ENCODE data around the gene TNRC18.

Gene TNRC18

GRCh38 chr7:5334671-5335070 lies 89.0 kb downstream of the TNRC18 start:
- Histone ChIP-seq H3K36me3 (ENCODE audit: low read length) (peaks cover 22% of the 10 kb centered on the region; the same call in 1 of the 2 replicates), H3K79me2 (ENCODE audit: insufficient read depth, low read length) (no peaks in the 10 kb centered on the region), H4K20me1 (ENCODE audit: low read depth, low read length) (no peaks in the 10 kb centered on the region)

GRCh38 chr7:5333121-5334045 lies 90.3 kb downstream of the TNRC18 start:
- H3K79me2 ChIP-seq (ENCODE audit: insufficient read depth, low read length): no peaks in the 10 kb centered on the region
- no peak overlapping the region for H3K9ac ChIP-seq (ENCODE audit: low read length)
- no peaks in the 10 kb centered on the region for H4K20me1 ChIP-seq (ENCODE audit: low read depth, low read length)
- no peak overlapping the region for H3K4me2 ChIP-seq (ENCODE audit: low read depth, low read length, poor library complexity, severe bottlenecking)
- TF ChIP-seq EZH2phosphoT487 (conservative IDR thresholded peaks at IDR 0.05; ENCODE audit: low read length) (no peak), CTCF (IDR thresholded peaks at IDR 0.05; ENCODE audit: insufficient read depth, low read length, poor library complexity, severe bottlenecking) (no peak)
- no peak overlapping the region for H3K27ac ChIP-seq (ENCODE audit: low read depth, low read length)
- H3K4me3 ChIP-seq (ENCODE audit: insufficient read depth, low read length, poor library complexity, severe bottlenecking): no peak overlapping the region
- no peak overlapping the region for H2AFZ ChIP-seq (ENCODE audit: low read depth, low read length, severe bottlenecking)
- peaks cover 14% of the 10 kb centered on the region for H3F3A ChIP-seq (ENCODE audit: insufficient read depth)
- no peaks in the 10 kb centered on the region for H3K9me3 ChIP-seq (ENCODE audit: insufficient read depth, low read length)
- no peaks in the 10 kb centered on the region for H3K27me3 ChIP-seq (ENCODE audit: low read length)
- no peaks in the 10 kb centered on the region for H3K9me2 ChIP-seq (replicated peaks; ENCODE audit: insufficient read depth, low read length)
- H3K36me3 ChIP-seq (ENCODE audit: low read length): peaks cover 23% of the 10 kb centered on the region; the same call in 1 of the 2 replicates

More at GRCh38 chr7:5334671-5335070, 89.0 kb downstream of the TNRC18 start:
- Histone ChIP-seq H3K4me3 (ENCODE audit: insufficient read depth, low read length, poor library complexity, severe bottlenecking) (no peak overlapping the region), H3F3A (ENCODE audit: insufficient read depth) (peaks cover 14% of the 10 kb centered on the region), H3K9me2 (replicated peaks; ENCODE audit: insufficient read depth, low read length) (no peaks in the 10 kb centered on the region), H3K9ac (ENCODE audit: low read length) (no peak overlapping the region), H3K27me3 (ENCODE audit: low read length) (no peaks in the 10 kb centered on the region), H3K27ac (ENCODE audit: low read depth, low read length) (no peak overlapping the region), H3K9me3 (ENCODE audit: insufficient read depth, low read length) (no peaks in the 10 kb centered on the region), H3K4me2 (ENCODE audit: low read depth, low read length, poor library complexity, severe bottlenecking) (no peak overlapping the region), H2AFZ (ENCODE audit: low read depth, low read length, severe bottlenecking) (no peak overlapping the region)
- TF ChIP-seq EZH2phosphoT487 (conservative IDR thresholded peaks at IDR 0.05; ENCODE audit: low read length) (no peak), CTCF (IDR thresholded peaks at IDR 0.05; ENCODE audit: insufficient read depth, low read length, poor library complexity, severe bottlenecking) (no peak)

- no peak overlapping the region for H3K9ac ChIP-seq (ENCODE audit: low read length)
- peaks cover 23% of the 10 kb centered on the region; the same call in 1 of the 2 replicates for H3K36me3 ChIP-seq (ENCODE audit: low read length)
- H3K9me3 ChIP-seq (ENCODE audit: insufficient read depth, low read length): no peaks in the 10 kb centered on the region
- TF ChIP-seq CTCF (IDR thresholded peaks at IDR 0.05; ENCODE audit: insufficient read depth, low read length, poor library complexity, severe bottlenecking) (no peak), EZH2phosphoT487 (conservative IDR thresholded peaks at IDR 0.05; ENCODE audit: low read length) (no peak)
- no peaks in the 10 kb centered on the region for H3K27me3 ChIP-seq (ENCODE audit: low read length)
- H3K4me2 ChIP-seq (ENCODE audit: low read depth, low read length, poor library complexity, severe bottlenecking): no peak overlapping the region
- no peaks in the 10 kb centered on the region for H3K9me2 ChIP-seq (replicated peaks; ENCODE audit: insufficient read depth, low read length)
- H2AFZ ChIP-seq (ENCODE audit: low read depth, low read length, severe bottlenecking): no peak overlapping the region
- peaks cover 15% of the 10 kb centered on the region for H3F3A ChIP-seq (ENCODE audit: insufficient read depth)
- no peak overlapping the region for H3K27ac ChIP-seq (ENCODE audit: low read depth, low read length)
- no peak overlapping the region for H3K4me3 ChIP-seq (ENCODE audit: insufficient read depth, low read length, poor library complexity, severe bottlenecking)
- H4K20me1 ChIP-seq (ENCODE audit: low read depth, low read length): no peaks in the 10 kb centered on the region
- H3K79me2 ChIP-seq (ENCODE audit: insufficient read depth, low read length): no peaks in the 10 kb centered on the region
Observed at GRCh38 chr7:5332579-5332978, 91.1 kb downstream of the TNRC18 start.

Data from SU-DHL-6 (cell line).